Camera-type eye (tissue), 1 donor: ENCODE measurements around the gene KLLN. TPM values are rescaled to one million over a fixed set of nuclear protein-coding genes. Genes with fewer than 3 reads are reported as not detected.

Experiments used
- total RNA-seq: library from RNA; depleted of rRNA; stranded (reverse); fragments of >200 nt; gene quantifications from one replicate; pipeline ENCODE4 v1.2.3, GENCODE V29; 2014

The KLLN gene, protein sequence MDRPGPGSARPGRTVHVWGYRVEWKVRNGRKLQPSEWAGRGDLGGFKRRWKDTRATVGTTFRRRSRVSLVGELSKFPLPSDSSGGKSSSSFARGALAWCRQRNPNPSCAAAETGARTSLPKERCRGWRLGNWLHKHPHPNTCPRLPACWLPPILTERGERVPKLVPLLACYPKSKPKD
- 0.55 TPM for total RNA-seq

DNA sequence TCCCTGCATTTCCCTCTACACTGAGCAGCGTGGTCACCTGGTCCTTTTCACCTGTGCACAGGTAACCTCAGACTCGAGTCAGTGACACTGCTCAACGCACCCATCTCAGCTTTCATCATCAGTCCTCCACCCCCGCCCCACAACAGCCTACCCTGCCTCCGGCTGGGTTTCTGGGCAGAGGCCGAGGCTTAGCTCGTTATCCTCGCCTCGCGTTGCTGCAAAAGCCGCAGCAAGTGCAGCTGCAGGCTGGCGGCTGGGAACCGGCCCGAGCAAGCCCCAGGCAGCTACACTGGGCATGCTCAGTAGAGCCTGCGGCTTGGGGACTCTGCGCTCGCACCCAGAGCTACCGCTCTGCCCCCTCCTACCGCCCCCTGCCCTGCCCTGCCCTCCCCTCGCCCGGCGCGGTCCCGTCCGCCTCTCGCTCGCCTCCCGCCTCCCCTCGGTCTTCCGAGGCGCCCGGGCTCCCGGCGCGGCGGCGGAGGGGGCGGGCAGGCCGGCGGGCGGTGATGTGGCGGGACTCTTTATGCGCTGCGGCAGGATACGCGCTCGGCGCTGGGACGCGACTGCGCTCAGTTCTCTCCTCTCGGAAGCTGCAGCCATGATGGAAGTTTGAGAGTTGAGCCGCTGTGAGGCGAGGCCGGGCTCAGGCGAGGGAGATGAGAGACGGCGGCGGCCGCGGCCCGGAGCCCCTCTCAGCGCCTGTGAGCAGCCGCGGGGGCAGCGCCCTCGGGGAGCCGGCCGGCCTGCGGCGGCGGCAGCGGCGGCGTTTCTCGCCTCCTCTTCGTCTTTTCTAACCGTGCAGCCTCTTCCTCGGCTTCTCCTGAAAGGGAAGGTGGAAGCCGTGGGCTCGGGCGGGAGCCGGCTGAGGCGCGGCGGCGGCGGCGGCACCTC lies at the start of gene KLLN, which contains the start of gene PTEN:
TSS of gene KLLN (minus strand) at position 481 of the 891 bp plus-strand sequence. CDS start 1,046 bp downstream, outside the sequence.
TSS of gene PTEN (plus strand) at position 573 of the 891 bp plus-strand sequence. CDS start 845 bp downstream, outside the sequence.

DNA sequence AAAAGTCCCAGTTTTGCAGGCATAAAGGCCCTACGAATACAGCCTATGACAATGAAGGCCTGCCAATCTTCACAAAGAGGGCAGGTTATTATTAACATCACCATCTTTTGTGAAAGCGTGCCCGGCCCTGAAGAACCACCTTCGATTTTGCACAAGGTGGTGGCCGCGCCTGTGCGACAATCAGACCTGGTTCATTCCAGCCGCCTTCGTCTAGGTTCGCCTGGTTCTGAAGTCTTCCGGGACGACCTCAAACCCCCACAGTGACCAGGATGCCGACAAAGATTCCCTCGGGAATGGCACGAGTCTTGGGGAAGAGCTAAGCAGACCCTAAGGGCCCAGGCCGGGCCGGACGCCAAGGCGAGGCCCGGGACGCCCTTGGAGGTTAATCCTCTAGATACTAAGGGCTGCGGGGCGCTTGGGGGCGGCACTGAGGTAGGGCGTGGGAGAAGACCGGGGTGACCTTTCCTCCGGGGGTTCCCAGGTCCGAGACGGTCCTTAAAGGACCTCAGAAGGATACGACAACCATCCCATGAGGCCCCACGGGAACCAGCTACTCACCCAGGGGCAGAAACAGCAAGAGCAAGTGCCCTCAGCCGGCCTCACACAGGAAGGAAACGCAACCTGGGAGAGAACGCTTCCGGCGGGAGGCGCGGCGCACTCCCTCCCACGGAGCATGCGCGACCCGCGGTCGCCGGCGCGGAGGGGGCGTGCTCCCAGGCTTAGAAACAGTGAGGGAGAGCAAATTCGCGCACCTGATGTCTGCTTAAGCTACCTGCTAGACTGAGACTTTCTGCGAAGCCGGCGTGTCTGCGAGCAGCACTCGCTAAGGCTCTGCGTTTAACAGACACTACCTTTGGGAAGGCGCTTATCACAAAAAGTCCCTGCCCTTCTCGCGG lies 45.5 kb downstream of the KLLN start, which contains the start of gene ATAD1:
TSS of gene ATAD1 (minus strand) at position 618 of the 896 bp plus-strand sequence. CDS start 3,627 bp downstream, outside the sequence.

Other genes with a start within 250 kb of the KLLN start
- gene PAPSS2, start 203.7 kb downstream of the KLLN start, total RNA-seq, result 15.2 TPM
- 69.4 TPM for gene ATAD1, start 45.3 kb downstream of the KLLN start, total RNA-seq
- gene PTEN, start 92 bp upstream of the KLLN start, total RNA-seq, result 218 TPM